DMS79 (cell line): Measurements from ENCODE around the gene BPI.
"Not testable (repeated sequence)": the region's sequence is repeated elsewhere in the genome, so short reads cannot be mapped to it uniquely, and the experiment has no call there.

Source experiments
- DNase-seq: peaks from one replicate; lab custom pipeline; 2025; lab: John Stamatoyannopoulos, UW

The BPI gene

GRCh38 chr20:38336726-38337125, 32.8 kb downstream of the BPI start:
- no peak for DNase-seq

DNA sequence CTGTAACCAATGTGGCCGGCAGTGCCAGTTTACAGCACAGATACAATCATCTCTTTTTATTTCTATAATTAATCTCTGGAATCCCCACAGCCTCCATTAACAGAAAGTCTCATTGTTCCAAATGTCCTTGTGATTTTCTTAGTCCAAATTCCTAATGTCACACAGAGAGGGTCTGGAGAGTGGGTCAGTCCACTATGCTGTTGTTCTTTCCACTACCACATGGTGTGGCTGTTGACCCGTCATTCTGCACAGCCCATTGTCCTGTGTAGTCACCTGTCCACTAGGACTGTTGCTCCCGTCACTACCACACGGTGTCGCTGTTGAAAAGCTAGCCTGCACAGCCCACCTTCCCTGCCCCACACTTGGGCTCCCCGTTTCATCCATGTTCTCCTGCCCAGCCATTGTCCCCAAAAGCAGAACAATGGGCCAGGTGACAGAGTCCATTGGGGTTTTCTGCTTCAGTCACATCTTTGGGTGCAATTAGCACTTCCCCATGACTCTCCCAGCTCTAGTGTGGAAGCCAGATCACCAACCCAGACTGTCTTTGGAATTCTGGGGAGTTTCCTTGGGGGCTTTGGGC, 33.7 kb downstream of the BPI start:
- DNase-seq: no peak

DNA sequence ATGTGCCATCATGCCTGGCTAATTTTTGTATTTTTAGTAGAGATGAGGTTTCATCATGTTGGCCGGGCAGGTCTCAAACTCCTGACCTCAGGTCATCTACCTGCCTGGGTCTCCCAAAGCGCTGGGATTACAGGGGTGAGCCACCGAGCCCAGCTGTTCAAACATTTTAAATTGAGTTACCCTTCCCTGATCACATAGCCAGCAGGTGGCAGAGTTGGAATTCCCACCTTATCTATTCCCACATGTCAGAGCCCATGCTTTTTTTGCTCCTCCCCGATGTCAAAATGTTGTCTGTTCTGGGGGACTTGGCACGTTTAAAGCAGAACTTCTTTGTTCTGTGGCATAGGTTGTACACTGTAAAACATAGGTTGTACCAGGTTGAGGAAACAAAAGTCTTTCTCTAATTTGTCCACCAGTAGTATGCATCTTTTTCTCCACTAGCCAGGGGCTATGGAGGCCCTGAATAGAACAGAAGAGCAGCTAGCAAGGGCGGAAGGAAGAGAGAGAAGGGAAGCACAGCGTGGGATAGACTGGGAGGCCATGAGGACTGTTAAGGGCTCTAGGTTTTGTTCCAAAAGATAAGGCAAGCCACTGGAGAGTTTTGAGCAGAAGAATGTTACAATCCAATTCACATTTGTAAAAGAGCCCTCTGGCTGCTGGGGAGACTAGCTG, 35.0 kb downstream of the BPI start:
- no peak for DNase-seq

DNA sequence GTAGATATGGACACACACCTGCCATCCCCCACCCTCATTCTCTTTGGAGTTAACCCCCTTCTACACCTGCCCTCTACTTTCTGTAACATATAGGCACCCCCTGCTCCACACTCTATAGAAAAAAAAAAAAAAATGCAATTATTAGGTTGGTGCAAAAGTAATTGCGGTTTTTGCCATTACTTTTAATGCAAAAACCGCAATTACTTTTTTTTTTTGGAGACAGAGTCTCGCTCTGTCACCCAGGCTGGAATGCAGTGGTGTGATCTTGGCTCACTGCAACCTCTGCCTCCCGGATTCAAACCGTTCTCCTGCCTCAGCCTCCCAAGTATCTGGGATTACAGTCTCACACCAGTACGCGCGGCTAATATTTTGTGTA, 35.6 kb downstream of the BPI start:
- DNase-seq: not testable (repeated sequence)

GRCh38 chr20:38339997-38340396, 36.0 kb downstream of the BPI start:
- no peak for DNase-seq

DNA sequence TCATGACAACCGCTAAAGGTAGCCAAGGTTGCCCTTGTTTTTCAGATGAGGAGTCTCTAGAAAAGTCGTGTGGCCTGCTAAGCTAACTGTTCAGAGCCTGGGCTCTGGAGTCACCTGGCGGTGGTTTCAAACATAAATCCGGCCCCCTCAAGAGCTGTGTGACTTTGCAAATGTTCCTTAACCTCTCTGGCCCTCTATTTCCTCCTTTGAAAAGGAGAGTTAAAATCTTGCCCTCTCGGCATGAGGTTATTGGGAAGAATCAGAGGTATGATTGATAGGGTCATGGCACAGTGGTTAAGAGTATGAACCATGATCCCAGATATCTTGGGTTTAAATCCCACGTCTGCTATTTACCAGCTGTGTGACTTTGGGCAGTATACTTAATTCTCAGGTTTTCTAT, 36.7 kb downstream of the BPI start:
- no peak for DNase-seq

DNA sequence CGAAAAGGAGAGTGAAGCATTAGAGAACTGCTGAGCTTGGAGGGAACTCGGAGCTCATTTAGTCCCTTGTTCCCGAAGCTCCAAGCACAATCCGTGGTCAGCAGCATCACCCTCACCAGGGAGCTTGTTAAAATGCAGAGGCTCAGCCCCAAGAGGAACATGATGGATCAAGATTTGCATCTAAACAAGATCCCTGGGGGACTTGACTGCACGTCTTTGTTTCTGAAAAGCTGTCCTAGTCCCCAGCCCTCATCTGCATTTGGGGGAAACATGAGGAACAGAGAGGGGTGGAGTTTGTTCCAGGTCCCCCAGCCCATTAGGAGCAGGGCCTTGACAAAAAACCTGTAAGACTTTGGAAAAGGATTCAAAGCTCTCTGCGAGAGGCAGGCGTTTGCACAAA, 38.3 kb downstream of the BPI start:
- DNase-seq: no peak

- no peak for DNase-seq
Measured at GRCh38 chr20:38342713-38343310, 38.9 kb downstream of the BPI start.

GRCh38 chr20:38343311-38344106, 39.6 kb downstream of the BPI start:
- no peak for DNase-seq

DNA sequence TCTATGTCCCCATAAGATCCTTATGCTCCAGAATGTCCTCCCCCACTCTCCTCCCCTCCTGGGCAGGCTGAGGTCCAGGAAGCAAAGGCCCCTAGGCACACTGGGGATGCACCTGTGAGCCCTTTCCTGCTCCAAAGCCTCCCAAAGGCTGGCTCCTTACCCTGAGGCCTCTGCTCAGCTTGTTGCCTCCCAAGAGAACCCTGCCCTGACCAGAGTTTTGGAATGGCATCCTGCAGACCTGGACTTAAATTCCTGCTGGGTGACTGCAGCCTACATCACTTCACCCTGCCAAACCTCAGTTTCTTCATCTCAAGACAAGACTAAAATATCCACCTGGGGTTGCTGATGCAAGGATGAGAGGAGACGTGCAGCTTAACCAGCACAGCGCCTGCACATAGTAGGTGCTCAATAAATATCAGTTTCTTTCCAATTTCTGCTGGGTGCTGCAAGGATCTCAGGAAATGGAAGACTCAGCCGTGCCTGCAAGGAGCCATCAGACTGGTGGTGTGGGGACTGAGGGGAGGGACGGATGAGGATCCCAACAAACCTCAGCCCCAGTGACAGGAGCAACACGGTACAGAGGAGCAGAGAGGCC, 40.2 kb downstream of the BPI start:
- no peak for DNase-seq

GRCh38 chr20:38345643-38346042, 41.7 kb downstream of the BPI start:
- DNase-seq: no peak

- no peak for DNase-seq
Measured at GRCh38 chr20:38346247-38346651, 42.3 kb downstream of the BPI start, which contains the start of gene LBP. Gene LBP, plus strand, starts transcription at chr20:38346482. Its CDS starts 35 bp downstream, at chr20:38346517.

DNA sequence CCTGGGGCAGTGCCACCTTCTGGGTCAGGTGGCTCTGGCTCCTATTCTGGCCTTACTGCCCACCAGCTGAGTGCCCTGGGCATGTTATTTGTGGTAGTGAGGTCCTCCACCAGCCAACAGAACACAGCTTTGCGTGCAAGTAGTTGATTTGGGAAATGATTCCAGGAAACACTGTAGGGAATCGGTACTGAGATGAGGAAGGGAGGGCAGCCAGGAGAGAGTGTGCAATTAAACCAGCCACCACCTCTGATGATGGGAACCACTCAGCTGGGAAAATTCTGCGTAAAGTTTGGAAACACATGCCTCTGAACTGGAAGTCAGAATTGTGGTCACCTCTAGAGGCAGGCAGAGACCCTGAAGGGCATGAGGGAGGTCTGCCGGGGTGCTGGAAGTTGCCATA, 42.8 kb downstream of the BPI start:
- no peak for DNase-seq

- DNase-seq: no peak
Measured at GRCh38 chr20:38349856-38350255, 45.9 kb downstream of the BPI start.

DNA sequence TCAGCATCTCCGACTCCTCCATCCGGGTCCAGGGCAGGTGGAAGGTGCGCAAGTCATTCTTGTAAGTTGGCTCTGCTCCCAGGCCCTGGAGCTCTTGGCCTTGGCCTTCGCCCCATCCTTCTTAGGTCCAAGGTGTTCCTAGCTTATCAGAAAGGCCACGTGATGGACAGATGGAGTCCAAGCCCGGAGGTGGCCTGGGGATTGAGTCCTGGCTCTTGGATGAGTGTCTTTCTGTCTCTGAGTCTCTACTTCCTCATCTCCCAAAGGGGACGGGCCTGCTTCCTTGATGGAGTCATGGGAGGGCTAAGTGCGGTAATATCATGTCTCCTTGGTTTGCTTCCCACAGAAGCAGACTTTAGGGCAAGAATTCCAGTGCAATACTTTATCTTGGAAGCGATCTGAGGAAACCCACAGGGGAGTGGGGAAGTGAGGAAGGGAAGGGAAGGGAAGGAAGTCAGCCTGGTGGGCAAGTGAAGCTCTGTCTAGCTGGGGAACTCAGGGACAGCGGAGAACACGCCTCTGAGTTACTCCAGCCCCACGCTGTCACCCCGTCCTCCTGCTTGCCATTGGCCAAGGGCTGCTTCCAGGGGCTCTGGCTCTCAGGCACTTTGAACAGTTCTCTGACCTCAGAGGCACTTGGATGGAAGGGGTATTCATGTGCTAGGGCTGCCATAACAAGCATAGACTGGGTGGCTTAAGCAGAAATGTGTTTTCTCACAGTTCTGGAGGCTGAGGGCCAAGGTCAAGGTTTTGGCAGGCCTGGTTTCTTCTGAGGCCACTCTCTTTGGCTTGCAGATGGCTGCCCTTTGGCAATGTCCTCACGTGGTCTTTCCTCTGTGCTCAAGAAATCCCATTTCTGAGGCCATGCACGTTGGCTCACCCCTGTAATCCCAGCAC, 47.2 kb downstream of the BPI start:
- no peak for DNase-seq

GRCh38 chr20:38353316-38353715, 49.4 kb downstream of the BPI start:
- no peak for DNase-seq

- DNase-seq: no peak
Measured at GRCh38 chr20:38354227-38354626, 50.3 kb downstream of the BPI start.

DNA sequence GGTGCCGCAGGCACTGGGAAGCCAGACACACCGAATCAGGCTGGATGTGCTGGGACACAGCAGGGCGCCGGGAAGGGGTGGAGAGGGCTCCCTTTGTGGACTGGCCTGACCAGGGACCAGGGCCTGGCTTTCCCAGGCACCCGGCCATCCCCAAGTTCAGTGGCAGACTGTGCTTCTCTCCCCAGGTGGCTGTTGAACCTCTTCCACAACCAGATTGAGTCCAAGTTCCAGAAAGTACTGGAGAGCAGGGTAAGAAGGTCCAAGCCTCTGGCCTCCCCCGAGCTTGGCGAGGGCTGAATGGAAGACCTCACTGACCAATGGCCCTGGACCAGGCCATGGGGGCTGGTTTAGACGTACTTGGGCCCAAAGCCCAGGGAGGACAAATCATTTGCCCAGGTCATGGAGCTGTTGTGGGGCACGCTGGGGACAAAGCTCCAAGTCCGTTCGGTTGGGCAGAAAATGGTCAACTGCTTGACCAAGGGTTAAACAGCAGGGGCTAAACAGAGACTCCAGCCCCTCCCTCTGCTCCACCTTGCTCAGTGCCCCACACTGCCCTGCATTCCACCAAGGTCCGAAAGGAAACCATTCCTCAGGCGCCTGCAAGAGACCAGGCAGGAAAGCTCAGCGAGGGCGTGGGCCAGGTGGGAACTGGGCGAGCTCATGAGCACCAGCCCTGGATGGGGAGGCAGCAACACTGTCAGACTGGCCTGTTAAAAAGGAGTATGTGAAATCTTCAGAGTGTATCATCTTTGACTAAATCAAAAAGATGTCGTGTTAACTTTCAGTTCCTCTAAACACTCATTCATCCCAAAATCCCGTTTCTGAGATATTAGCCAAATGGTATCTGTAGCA, 51.4 kb downstream of the BPI start:
- no peak for DNase-seq

GRCh38 chr20:38357653-38358207, 53.8 kb downstream of the BPI start:
- no peak for DNase-seq

GRCh38 chr20:38358556-38358955, 54.6 kb downstream of the BPI start:
- DNase-seq: no peak
